Neuron (in vitro differentiated cells): Measurements from ENCODE around the gene TEDC2.
"Not testable (repeated sequence)": the region's sequence is repeated elsewhere in the genome, so short reads cannot be mapped to it uniquely, and the experiment has no call there.

Experiments used
- H2AFZ ChIP-seq: one replicate; pipeline ENCODE4 v1.6.1; 2013; ENCODE audit warnings: low read depth, mild to moderate bottlenecking, inconsistent platforms, low read length, moderate library complexity
- H3K27me3 ChIP-seq: one replicate; pipeline ENCODE4 v1.6.1; 2013; ENCODE audit warnings: low read length; ENCODE audit not compliant: insufficient read depth
- H3K36me3 ChIP-seq: one replicate; pipeline ENCODE4 v1.6.1; 2013; ENCODE audit warnings: low read length; ENCODE audit not compliant: insufficient read depth
- H3K4me1 ChIP-seq: one replicate; pipeline ENCODE4 v1.6.1; 2013; ENCODE audit warnings: low read length; ENCODE audit not compliant: insufficient read depth
- H3K4me3 ChIP-seq: 2 replicates; pipeline ENCODE4 v1.5.1; 2013; ENCODE audit warnings: mild to moderate bottlenecking, low read length, moderate library complexity
- H3K9me3 ChIP-seq: one replicate; pipeline ENCODE4 v1.6.1; 2013; ENCODE audit warnings: low read length

Gene TEDC2

DNA sequence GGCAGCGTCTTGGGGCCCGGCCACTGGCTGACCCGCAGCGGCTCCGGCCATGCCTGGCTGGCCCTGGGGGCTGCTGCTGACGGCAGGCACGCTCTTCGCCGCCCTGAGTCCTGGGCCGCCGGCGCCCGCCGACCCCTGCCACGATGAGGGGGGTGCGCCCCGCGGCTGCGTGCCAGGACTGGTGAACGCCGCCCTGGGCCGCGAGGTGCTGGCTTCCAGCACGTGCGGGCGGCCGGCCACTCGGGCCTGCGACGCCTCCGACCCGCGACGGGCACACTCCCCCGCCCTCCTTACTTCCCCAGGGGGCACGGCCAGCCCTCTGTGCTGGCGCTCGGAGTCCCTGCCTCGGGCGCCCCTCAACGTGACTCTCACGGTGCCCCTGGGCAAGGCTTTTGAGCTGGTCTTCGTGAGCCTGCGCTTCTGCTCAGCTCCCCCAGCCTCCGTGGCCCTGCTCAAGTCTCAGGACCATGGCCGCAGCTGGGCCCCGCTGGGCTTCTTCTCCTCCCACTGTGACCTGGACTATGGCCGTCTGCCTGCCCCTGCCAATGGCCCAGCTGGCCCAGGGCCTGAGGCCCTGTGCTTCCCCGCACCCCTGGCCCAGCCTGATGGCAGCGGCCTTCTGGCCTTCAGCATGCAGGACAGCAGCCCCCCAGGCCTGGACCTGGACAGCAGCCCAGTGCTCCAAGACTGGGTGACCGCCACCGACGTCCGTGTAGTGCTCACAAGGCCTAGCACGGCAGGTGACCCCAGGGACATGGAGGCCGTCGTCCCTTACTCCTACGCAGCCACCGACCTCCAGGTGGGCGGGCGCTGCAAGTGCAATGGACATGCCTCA is 12.0 kb downstream of the TEDC2 start:
- no peaks in the 10 kb centered on the region for H3K9me3 ChIP-seq
- peak overlapping the region; percentile 36 for H3K4me3 ChIP-seq
- H2AFZ ChIP-seq: no peak overlapping the region
- H3K36me3 ChIP-seq: no peaks in the 10 kb centered on the region
- H3K27me3 ChIP-seq: no peaks in the 10 kb centered on the region
- H3K4me1 ChIP-seq: peaks cover 51% of the 10 kb centered on the region

DNA sequence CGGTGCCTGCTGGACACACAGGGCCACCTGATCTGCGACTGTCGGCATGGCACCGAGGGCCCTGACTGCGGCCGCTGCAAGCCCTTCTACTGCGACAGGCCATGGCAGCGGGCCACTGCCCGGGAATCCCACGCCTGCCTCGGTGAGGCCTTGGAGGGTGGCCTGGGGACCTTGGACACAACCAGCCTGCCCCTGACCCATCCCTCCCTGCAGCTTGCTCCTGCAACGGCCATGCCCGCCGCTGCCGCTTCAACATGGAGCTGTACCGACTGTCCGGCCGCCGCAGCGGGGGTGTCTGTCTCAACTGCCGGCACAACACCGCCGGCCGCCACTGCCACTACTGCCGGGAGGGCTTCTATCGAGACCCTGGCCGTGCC is 12.6 kb downstream of the TEDC2 start:
- H3K4me3 ChIP-seq: no peak overlapping the region

DNA sequence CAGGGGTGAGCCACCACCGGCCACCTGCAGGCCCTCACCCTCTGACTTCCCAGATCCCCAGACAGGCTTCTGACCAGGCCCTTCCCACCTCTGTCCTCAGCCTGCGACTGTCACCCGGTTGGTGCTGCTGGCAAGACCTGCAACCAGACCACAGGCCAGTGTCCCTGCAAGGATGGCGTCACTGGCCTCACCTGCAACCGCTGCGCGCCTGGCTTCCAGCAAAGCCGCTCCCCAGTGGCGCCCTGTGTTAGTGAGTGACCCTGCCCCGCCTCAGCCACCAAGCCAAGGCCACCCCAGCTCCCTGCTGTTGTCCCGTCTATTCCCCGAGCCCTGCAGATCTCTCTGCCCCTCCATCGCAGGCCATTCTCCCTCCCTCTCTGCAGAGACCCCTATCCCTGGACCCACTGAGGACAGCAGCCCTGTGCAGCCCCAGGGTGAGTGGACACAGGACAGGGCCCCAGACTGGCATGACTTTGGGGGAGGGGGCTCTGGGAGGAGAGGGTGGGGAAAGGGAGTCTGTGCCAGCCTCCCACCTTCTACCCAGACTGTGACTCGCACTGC is 13.1 kb downstream of the TEDC2 start:
- no peaks in the 10 kb centered on the region for H3K36me3 ChIP-seq
- H3K27me3 ChIP-seq: no peaks in the 10 kb centered on the region
- H3K9me3 ChIP-seq: no peaks in the 10 kb centered on the region
- H2AFZ ChIP-seq: no peak overlapping the region
- H3K4me1 ChIP-seq: peaks cover 51% of the 10 kb centered on the region
- no peak overlapping the region for H3K4me3 ChIP-seq

More for the DNA sequence above, 12.6 kb downstream of the TEDC2 start:
- Histone ChIP-seq H3K27me3 (no peaks in the 10 kb centered on the region), H2AFZ (no peak overlapping the region), H3K9me3 (no peaks in the 10 kb centered on the region), H3K4me1 (peaks cover 51% of the 10 kb centered on the region), H3K36me3 (no peaks in the 10 kb centered on the region)

DNA sequence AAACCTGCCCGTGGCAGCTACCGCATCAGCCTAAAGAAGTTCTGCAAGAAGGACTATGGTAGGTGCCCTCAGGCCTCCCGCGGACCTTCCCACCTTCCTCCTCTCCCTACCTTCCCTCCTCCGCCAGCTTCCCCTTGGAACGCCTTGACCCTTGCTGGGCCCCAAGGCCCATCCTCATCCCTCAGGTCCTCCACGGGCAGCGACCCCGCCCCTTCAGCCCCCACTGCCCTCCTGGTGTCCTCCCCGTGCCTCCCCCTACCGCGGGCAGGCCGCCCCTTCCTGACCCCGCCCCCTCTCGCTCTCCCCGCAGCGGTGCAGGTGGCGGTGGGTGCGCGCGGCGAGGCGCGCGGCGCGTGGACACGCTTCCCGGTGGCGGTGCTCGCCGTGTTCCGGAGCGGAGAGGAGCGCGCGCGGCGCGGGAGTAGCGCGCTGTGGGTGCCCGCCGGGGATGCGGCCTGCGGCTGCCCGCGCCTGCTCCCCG is 13.6 kb downstream of the TEDC2 start:
- Histone ChIP-seq H3K4me1 (peaks cover 48% of the 10 kb centered on the region), H3K36me3 (no peaks in the 10 kb centered on the region), H3K27me3 (no peaks in the 10 kb centered on the region), H3K9me3 (no peaks in the 10 kb centered on the region), H2AFZ (no peak overlapping the region), H3K4me3 (no peak overlapping the region)

GRCh38 chr16:2473999-2474876 is 14.3 kb downstream of the TEDC2 start:
- peak overlapping the region; percentile 86 for H2AFZ ChIP-seq
- no peaks in the 10 kb centered on the region for H3K36me3 ChIP-seq
- H3K27me3 ChIP-seq: no peaks in the 10 kb centered on the region
- no peaks in the 10 kb centered on the region for H3K9me3 ChIP-seq
- H3K4me1 ChIP-seq: peaks cover 42% of the 10 kb centered on the region
- H3K4me3 ChIP-seq: peak overlapping the region; percentile 79

GRCh38 chr16:2474877-2475412 is 15.0 kb downstream of the TEDC2 start, which contains the start of gene TBC1D24:
TSS of gene TBC1D24 (plus strand) at chr16:2475127. CDS start at chr16:2496149, 21,022 bp downstream.
- Histone ChIP-seq H3K4me3 (peak within 1 kb of the TSS; percentile 79), H3K27me3 (no peaks in the 10 kb centered on the region), H3K36me3 (no peaks in the 10 kb centered on the region), H3K4me1 (peaks cover 36% of the 10 kb centered on the region), H3K9me3 (no peaks in the 10 kb centered on the region), H2AFZ (peak within 1 kb of the TSS; percentile 86)

GRCh38 chr16:2475413-2476344 is 15.8 kb downstream of the TEDC2 start:
- Histone ChIP-seq H3K4me1 (peaks cover 29% of the 10 kb centered on the region), H3K4me3 (peak overlapping the region; percentile 79), H3K36me3 (no peaks in the 10 kb centered on the region), H3K9me3 (no peaks in the 10 kb centered on the region), H3K27me3 (no peaks in the 10 kb centered on the region), H2AFZ (no peak overlapping the region)

- no peaks in the 10 kb centered on the region for H3K27me3 ChIP-seq
- H3K9me3 ChIP-seq: no peaks in the 10 kb centered on the region
- peaks cover 26% of the 10 kb centered on the region for H3K4me1 ChIP-seq
- no peaks in the 10 kb centered on the region for H3K36me3 ChIP-seq
- H2AFZ ChIP-seq: no peak overlapping the region
- H3K4me3 ChIP-seq: peak overlapping the region; percentile 4
Measured at GRCh38 chr16:2476345-2476720, 16.4 kb downstream of the TEDC2 start.

DNA sequence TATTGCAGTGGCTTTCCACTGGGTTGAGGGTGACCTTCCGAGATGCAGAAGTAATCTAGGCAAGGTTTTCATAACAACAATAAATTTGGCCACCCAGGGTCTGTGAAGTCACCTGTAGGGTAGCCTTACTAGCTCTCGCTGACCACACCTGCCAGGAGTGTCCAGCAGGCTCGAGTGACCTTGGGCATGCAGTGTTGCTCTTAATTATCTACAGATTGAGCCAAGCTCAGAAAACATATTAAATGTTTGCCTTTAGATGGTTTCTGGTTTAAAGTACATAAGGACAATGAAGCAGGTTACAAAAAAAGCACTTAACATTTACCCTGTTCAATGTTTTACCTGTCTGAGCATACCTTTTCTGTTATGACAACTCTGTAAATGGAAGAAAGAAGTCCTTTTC is 16.8 kb downstream of the TEDC2 start:
- no peaks in the 10 kb centered on the region for H3K9me3 ChIP-seq
- H3K36me3 ChIP-seq: no peaks in the 10 kb centered on the region
- no peak overlapping the region for H2AFZ ChIP-seq
- no peaks in the 10 kb centered on the region for H3K27me3 ChIP-seq
- H3K4me3 ChIP-seq: peak overlapping the region; percentile 4
- peaks cover 22% of the 10 kb centered on the region for H3K4me1 ChIP-seq

GRCh38 chr16:2477327-2477726 is 17.4 kb downstream of the TEDC2 start:
- H3K36me3 ChIP-seq: no peaks in the 10 kb centered on the region
- H3K27me3 ChIP-seq: no peaks in the 10 kb centered on the region
- no peaks in the 10 kb centered on the region for H3K9me3 ChIP-seq
- no peak overlapping the region for H2AFZ ChIP-seq
- no peak overlapping the region for H3K4me3 ChIP-seq
- H3K4me1 ChIP-seq: peaks cover 16% of the 10 kb centered on the region

DNA sequence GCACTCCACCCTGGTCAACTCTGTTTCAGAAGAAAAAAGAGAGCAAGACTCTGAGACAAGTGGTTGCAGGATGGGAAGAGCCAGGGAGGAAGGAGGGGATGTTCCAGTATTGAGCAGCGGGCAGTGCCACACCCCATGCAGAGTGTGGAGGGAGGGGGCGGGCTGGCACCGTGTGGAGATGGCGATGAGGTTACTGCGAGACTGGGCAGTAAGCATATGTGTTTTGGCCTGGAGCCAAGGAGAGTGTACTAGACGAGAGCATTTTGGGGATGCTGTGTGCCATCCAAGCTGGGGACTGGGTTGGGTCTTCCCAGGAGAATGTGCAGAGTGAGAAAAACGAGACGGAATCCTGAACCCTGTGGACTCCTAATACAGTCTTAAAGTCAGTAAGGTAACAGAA is 18.4 kb downstream of the TEDC2 start:
- no peaks in the 10 kb centered on the region for H3K9me3 ChIP-seq
- H3K4me1 ChIP-seq: peaks cover 10% of the 10 kb centered on the region
- no peak overlapping the region for H3K4me3 ChIP-seq
- H3K27me3 ChIP-seq: no peaks in the 10 kb centered on the region
- H3K36me3 ChIP-seq: no peaks in the 10 kb centered on the region
- H2AFZ ChIP-seq: no peak overlapping the region

DNA sequence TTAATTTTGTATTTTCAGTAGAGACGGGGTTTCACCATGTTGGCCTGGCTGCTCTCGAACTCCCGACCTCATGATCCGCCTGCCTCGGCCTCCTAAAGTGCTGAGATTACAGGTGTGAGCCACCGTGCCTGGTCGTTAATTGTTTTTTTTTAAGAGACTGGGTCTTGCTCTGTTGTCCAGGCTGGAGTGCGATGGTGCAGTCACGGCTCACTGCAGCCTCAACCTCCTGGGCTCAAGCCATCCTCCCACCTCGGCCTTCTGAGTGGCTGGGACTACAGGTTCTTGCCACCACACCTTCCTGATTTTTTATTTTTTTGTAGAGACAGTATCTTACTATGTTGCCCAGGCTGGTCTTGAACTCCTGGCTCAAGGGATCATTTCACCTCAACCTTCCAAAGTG is 20.1 kb downstream of the TEDC2 start:
- H2AFZ ChIP-seq, H3K36me3 ChIP-seq, H3K4me1 ChIP-seq, H3K4me3 ChIP-seq, H3K9me3 ChIP-seq, H3K27me3 ChIP-seq: not testable (repeated sequence)
